Brain microvascular endothelial cell (primary cell): ENCODE data around the gene ADAMTS2.

Experiments
- DNase-seq: peaks from one replicate; pipeline ENCODE4 v3.0.0-alpha.2; 2020
- H3K27ac ChIP-seq: fragments of 250-450 bp; sonication (Bioruptor Pico); 2 replicates; pipeline ENCODE4 v1.5.1; 2020; ENCODE audit warnings: mild to moderate bottlenecking, moderate library complexity
- H3K27me3 ChIP-seq: fragments of 250-450 bp; sonication (Bioruptor Pico); replicated peaks from 2 replicates; pipeline ENCODE4 v1.5.1; 2020; ENCODE audit warnings: mild to moderate bottlenecking
- H3K36me3 ChIP-seq: fragments of 250-450 bp; sonication (Bioruptor Pico); replicated peaks from 2 replicates; pipeline ENCODE4 v1.5.1; 2020; ENCODE audit warnings: mild to moderate bottlenecking
- H3K4me3 ChIP-seq: 2 replicates; pipeline ENCODE4 v1.5.1; 2011; ENCODE audit warnings: low read depth, mild to moderate bottlenecking, control low read depth, low read length, moderate library complexity
- CTCF ChIP-seq: IDR thresholded peaks from 2 replicates; pipeline ENCODE4 v1.5.1; 2011; ENCODE audit warnings: low read depth, mild to moderate bottlenecking, moderate library complexity, low read length, control low read depth, inconsistent platforms; ENCODE audit errors: missing control alignments
- in situ Hi-C: cut with HindIII; loops from 2 replicates; pipeline ENCODE4 v1.10.0; 2017; ENCODE audit warnings: low sequenced_read_pairs, low pct_ligation_motif_present

ADAMTS2 gene

GRCh38 chr5:179180061-179180610 is 165.1 kb downstream of the ADAMTS2 start:
- no peak overlapping the region for H3K4me3 ChIP-seq
- TF ChIP-seq CTCF, result no peak
- in situ Hi-C loops, result no loop called here
- H3K27me3 ChIP-seq, result no peaks in the 10 kb centered on the region
- no peak overlapping the region for H3K27ac ChIP-seq
- no peak for DNase-seq
- H3K36me3 ChIP-seq, result no peaks in the 10 kb centered on the region

- no peak for TF ChIP-seq CTCF
- H3K27me3 ChIP-seq, result no peaks in the 10 kb centered on the region
- in situ Hi-C loops, result no loop called here
- H3K4me3 ChIP-seq, result no peak overlapping the region
- H3K27ac ChIP-seq, result no peak overlapping the region
- H3K36me3 ChIP-seq, result no peaks in the 10 kb centered on the region
- DNase-seq, result no peak
Measured at GRCh38 chr5:179177711-179178575, 167.3 kb downstream of the ADAMTS2 start.

GRCh38 chr5:179176571-179177230 is 168.6 kb downstream of the ADAMTS2 start:
- DNase-seq, result no peak
- no peak for TF ChIP-seq CTCF
- no peak overlapping the region for H3K4me3 ChIP-seq
- H3K36me3 ChIP-seq, result no peaks in the 10 kb centered on the region
- H3K27ac ChIP-seq, result no peak overlapping the region
- H3K27me3 ChIP-seq, result no peaks in the 10 kb centered on the region
- in situ Hi-C loops, result no loop called here

GRCh38 chr5:179176166-179176565 is 169.1 kb downstream of the ADAMTS2 start:
- H3K27me3 ChIP-seq, result no peaks in the 10 kb centered on the region
- no peak for TF ChIP-seq CTCF
- no peaks in the 10 kb centered on the region for H3K36me3 ChIP-seq
- no peak overlapping the region for H3K27ac ChIP-seq
- in situ Hi-C loops, result no loop called here
- no peak overlapping the region for H3K4me3 ChIP-seq
- DNase-seq, result no peak

GRCh38 chr5:179171816-179172745 is 173.2 kb downstream of the ADAMTS2 start:
- DNase-seq, result no peak
- TF ChIP-seq CTCF, result no peak
- H3K27me3 ChIP-seq, result no peaks in the 10 kb centered on the region
- no peak overlapping the region for H3K4me3 ChIP-seq
- H3K27ac ChIP-seq, result no peak overlapping the region
- peaks cover 2% of the 10 kb centered on the region for H3K36me3 ChIP-seq
- in situ Hi-C loops, result no loop called here
